HEK293 (cell line): Measurements from ENCODE around the gene CTBP1.

Source experiments
- CTCF ChIA-PET: fragments of 350-600 bp; formaldehyde crosslinking; extraction: SDS; loops from one replicate; lab custom pipeline; 2021; ENCODE audit warnings: antibody characterized with exemption; lab: Yijun Ruan, JAX
- POLR2A ChIA-PET: fragments of 300-600 bp; formaldehyde crosslinking; extraction: SDS; loops from one replicate; lab custom pipeline; 2020; ENCODE audit warnings: antibody characterized with exemption, inconsistent platforms; lab: Yijun Ruan, JAX
- H3K27ac ChIP-seq: fragments of 200-500 bp; sonication (Bioruptor generic); 2 replicates; pipeline ENCODE4 v1.5.1; 2014; ENCODE audit warnings: low read depth, low read length, control low read depth, inconsistent platforms; ENCODE audit errors: extremely low read depth
- H3K36me3 ChIP-seq, 2 experiments: fragments of 200-500 bp in 1 of 2; sonication (Bioruptor generic) in 1 of 2; 1 replicate in 1 of 2; 2 replicates in 1 of 2; pipeline ENCODE4 v1.5.1; 2014 to 2017; ENCODE audit warnings: inconsistent platforms in 2 of 2, low read length in 2 of 2; ENCODE audit not compliant: control insufficient read depth in 2 of 2, insufficient read depth in 1 of 2
- H3K4me1 ChIP-seq: fragments of 200-500 bp; sonication (Bioruptor generic); 2 replicates; pipeline ENCODE4 v1.5.1; 2014; ENCODE audit warnings: mild to moderate bottlenecking, low read length, inconsistent platforms; ENCODE audit not compliant: control insufficient read depth, insufficient read depth
- H3K4me3 ChIP-seq: 2 replicates; pipeline ENCODE4 v1.5.1; 2011; ENCODE audit warnings: low read depth, mild to moderate bottlenecking, control low read depth, low read length, moderate library complexity
- H3K9me3 ChIP-seq: fragments of 200-500 bp; sonication (Bioruptor generic); 2 replicates; pipeline ENCODE4 v1.5.1; 2014; ENCODE audit warnings: low read depth, low read length, inconsistent platforms; ENCODE audit not compliant: control insufficient read depth, insufficient read depth
- BCL11A ChIP-seq: fragments of 450-650 bp; formaldehyde crosslinking; IDR thresholded peaks from 2 replicates; pipeline ENCODE4 v1.5.1; 2016; ENCODE audit warnings: low read depth, missing biosample characterization, missing genetic modification characterization
- HOXC10 ChIP-seq: sonication (generic); formaldehyde crosslinking; IDR thresholded peaks from 2 replicates; pipeline ENCODE4 v1.8.1; 2023; ENCODE audit warnings: mild to moderate bottlenecking, missing genetic modification reagents
- IKZF3 ChIP-seq: fragments of 450-650 bp; IDR thresholded peaks from 2 replicates; pipeline ENCODE4 v1.5.0; 2018; ENCODE audit warnings: missing biosample characterization, mild to moderate bottlenecking, missing genetic modification characterization, moderate library complexity
- KLF10 ChIP-seq: fragments of 450-650 bp; IDR thresholded peaks from 2 replicates; pipeline ENCODE4 v1.5.1; 2018; ENCODE audit warnings: missing biosample characterization, mild to moderate bottlenecking, missing genetic modification characterization
- KLF9 ChIP-seq: fragments of 450-650 bp; formaldehyde crosslinking; IDR thresholded peaks from 2 replicates; pipeline ENCODE4 v1.5.1; 2016; ENCODE audit warnings: missing biosample characterization, missing genetic modification characterization, low read depth
- PRDM6 ChIP-seq: fragments of 450-650 bp; formaldehyde crosslinking; IDR thresholded peaks from 2 replicates; pipeline ENCODE4 v1.5.1; 2017; ENCODE audit warnings: missing biosample characterization, missing genetic modification characterization
- REPIN1 ChIP-seq: fragments of 450-650 bp; formaldehyde crosslinking; IDR thresholded peaks from 2 replicates; pipeline ENCODE4 v1.5.1; 2017; ENCODE audit warnings: missing biosample characterization, missing genetic modification characterization, low read depth
- SP2 ChIP-seq: fragments of 450-650 bp; formaldehyde crosslinking; IDR thresholded peaks from 2 replicates; pipeline ENCODE4 v1.5.1; 2016; ENCODE audit warnings: missing biosample characterization, missing genetic modification characterization
- SP3 ChIP-seq: fragments of 450-650 bp; formaldehyde crosslinking; IDR thresholded peaks from 2 replicates; pipeline ENCODE4 v1.5.1; 2016; ENCODE audit warnings: missing biosample characterization, missing genetic modification characterization
- TSHZ1 ChIP-seq: fragments of 450-650 bp; formaldehyde crosslinking; IDR thresholded peaks from 2 replicates; pipeline ENCODE4 v1.5.1; 2016; ENCODE audit warnings: missing biosample characterization, missing genetic modification characterization, borderline replicate concordance
- WT1 ChIP-seq: fragments of 450-650 bp; formaldehyde crosslinking; IDR thresholded peaks from 2 replicates; pipeline ENCODE4 v1.5.1; 2016; ENCODE audit warnings: missing biosample characterization, missing genetic modification characterization
- ZBTB7A ChIP-seq: fragments of 450-650 bp; formaldehyde crosslinking; IDR thresholded peaks from 2 replicates; pipeline ENCODE4 v1.5.1; 2016; ENCODE audit warnings: low read depth, missing biosample characterization, missing genetic modification characterization
- ZEB2 ChIP-seq: fragments of 450-650 bp; formaldehyde crosslinking; IDR thresholded peaks from 2 replicates; pipeline ENCODE4 v1.5.1; 2016; ENCODE audit warnings: missing biosample characterization, missing genetic modification characterization
- ZNF112 ChIP-seq: fragments of 450-650 bp; formaldehyde crosslinking; IDR thresholded peaks from 2 replicates; pipeline ENCODE4 v1.5.0; 2017; ENCODE audit warnings: missing biosample characterization, missing genetic modification characterization
- ZNF121 ChIP-seq: fragments of 450-650 bp; formaldehyde crosslinking; IDR thresholded peaks from 2 replicates; pipeline ENCODE4 v1.5.1; 2016; ENCODE audit warnings: missing biosample characterization, missing genetic modification characterization
- ZNF138 ChIP-seq: fragments of 450-650 bp; formaldehyde crosslinking; IDR thresholded peaks from 2 replicates; pipeline ENCODE4 v1.5.1; 2016; ENCODE audit warnings: missing biosample characterization, missing genetic modification characterization, borderline replicate concordance
- ZNF175 ChIP-seq: fragments of 450-650 bp; formaldehyde crosslinking; IDR thresholded peaks from 2 replicates; pipeline ENCODE4 v1.5.1; 2016; ENCODE audit warnings: missing biosample characterization, missing genetic modification characterization
- ZNF292 ChIP-seq: fragments of 450-650 bp; formaldehyde crosslinking; IDR thresholded peaks from 2 replicates; pipeline ENCODE4 v1.5.1; 2016; ENCODE audit warnings: low read depth, missing biosample characterization, missing genetic modification characterization, borderline replicate concordance
- ZNF354C ChIP-seq: fragments of 450-650 bp; formaldehyde crosslinking; IDR thresholded peaks from 2 replicates; pipeline ENCODE4 v1.5.1; 2016; ENCODE audit warnings: missing biosample characterization, missing genetic modification characterization, low read depth, borderline replicate concordance
- ZNF404 ChIP-seq: fragments of 450-650 bp; formaldehyde crosslinking; IDR thresholded peaks from 2 replicates; pipeline ENCODE4 v1.5.1; 2017; ENCODE audit warnings: missing biosample characterization, missing genetic modification characterization
- ZNF433 ChIP-seq: fragments of 450-650 bp; formaldehyde crosslinking; IDR thresholded peaks from 2 replicates; pipeline ENCODE4 v1.5.1; 2016; ENCODE audit warnings: missing biosample characterization, missing genetic modification characterization, low read depth
- ZNF473 ChIP-seq: fragments of 450-650 bp; formaldehyde crosslinking; IDR thresholded peaks from 2 replicates; pipeline ENCODE4 v1.5.1; 2017; ENCODE audit warnings: missing biosample characterization, missing genetic modification characterization
- ZNF530 ChIP-seq: fragments of 450-650 bp; formaldehyde crosslinking; IDR thresholded peaks from 2 replicates; pipeline ENCODE4 v1.5.1; 2016; ENCODE audit warnings: low read depth, missing biosample characterization, missing genetic modification characterization
- ZNF585B ChIP-seq: fragments of 450-650 bp; formaldehyde crosslinking; IDR thresholded peaks from 2 replicates; pipeline ENCODE4 v1.5.1; 2016; ENCODE audit warnings: missing biosample characterization, missing genetic modification characterization
- ZNF621 ChIP-seq: fragments of 450-650 bp; formaldehyde crosslinking; IDR thresholded peaks from 2 replicates; pipeline ENCODE4 v1.5.1; 2017; ENCODE audit warnings: missing biosample characterization, missing genetic modification characterization
- ZNF624 ChIP-seq: fragments of 450-650 bp; formaldehyde crosslinking; IDR thresholded peaks from 2 replicates; pipeline ENCODE4 v1.5.1; 2017; ENCODE audit warnings: missing biosample characterization, missing genetic modification characterization
- ZNF645 ChIP-seq: fragments of 450-650 bp; formaldehyde crosslinking; IDR thresholded peaks from 2 replicates; pipeline ENCODE4; 2016; ENCODE audit warnings: missing biosample characterization, missing genetic modification characterization
- ZNF777 ChIP-seq: fragments of 450-650 bp; formaldehyde crosslinking; IDR thresholded peaks from 2 replicates; pipeline ENCODE4 v1.5.1; 2017; ENCODE audit warnings: missing biosample characterization, missing genetic modification characterization, borderline replicate concordance
- ZNF792 ChIP-seq: fragments of 450-650 bp; formaldehyde crosslinking; IDR thresholded peaks from 2 replicates; pipeline ENCODE4 v1.5.1; 2016; ENCODE audit warnings: missing biosample characterization, missing genetic modification characterization

The CTBP1 gene

GRCh38 chr4:1217366-1217765 lies 31.6 kb downstream of the CTBP1 start:
- H3K9me3 ChIP-seq = no peaks in the 10 kb centered on the region
- no peak overlapping the region for H3K27ac ChIP-seq
- ChIA-PET POLR2A (no interaction called here), CTCF (interaction anchor here (0.5 kb wide), 1 partner anchor 70 kb away, joined by 4 read pairs; no protein-coding TSS in a partner anchor)
- no peaks in the 10 kb centered on the region for H3K4me1 ChIP-seq
- TF ChIP-seq ZBTB7A (tag by site-specific recombination) (no peak), ZEB2 (no peak), ZNF354C (no peak), ZNF530 (tag by site-specific recombination) (no peak), REPIN1 (tag by site-specific recombination) (no peak), KLF9 (tag by site-specific recombination) (no peak), IKZF3 (tag by site-specific recombination) (no peak), ZNF175 (tag by site-specific recombination) (no peak), ZNF624 (tag by site-specific recombination) (no peak), HOXC10 (no peak), ZNF777 (no peak), ZNF792 (tag by site-specific recombination) (no peak), ZNF292 (no peak), KLF10 (tag by site-specific recombination) (no peak)
- H3K36me3 ChIP-seq = peaks cover 0 to 84% of the 10 kb centered on the region in 2 experiments; a peak in 2 of 3 replicates
- H3K4me3 ChIP-seq = no peak overlapping the region

GRCh38 chr4:1216869-1217294 lies 32.0 kb downstream of the CTBP1 start:
- CTCF ChIA-PET = no interaction called here
- POLR2A ChIA-PET = no interaction called here
- Histone ChIP-seq H3K4me3 (no peak overlapping the region), H3K9me3 (no peaks in the 10 kb centered on the region), H3K27ac (no peak overlapping the region), H3K4me1 (no peaks in the 10 kb centered on the region), H3K36me3 (peaks cover 0 to 88% of the 10 kb centered on the region in 2 experiments; a peak in 2 of 3 replicates)
- TF ChIP-seq BCL11A = no peak
- no peak for TF ChIP-seq ZNF645
- TF ChIP-seq ZNF473 (tag by site-specific recombination) = no peak
- TF ChIP-seq ZNF404 = no peak
- no peak for TF ChIP-seq PRDM6 (tag by site-specific recombination)
- no peak for TF ChIP-seq TSHZ1 (tag by site-specific recombination)
- no peak for TF ChIP-seq SP2 (tag by site-specific recombination)
- no peak for TF ChIP-seq ZNF138
- TF ChIP-seq ZNF433 = no peak
- no peak for TF ChIP-seq SP3 (tag by site-specific recombination)
- no peak for TF ChIP-seq ZNF112 (tag by site-specific recombination)
- no peak for TF ChIP-seq WT1 (tag by site-specific recombination)
- no peak for TF ChIP-seq ZNF621 (tag by site-specific recombination)
- TF ChIP-seq ZNF585B = no peak
- TF ChIP-seq ZNF121 (tag by site-specific recombination) = no peak
